ENCODE data around the gene RPA3.

DNA sequence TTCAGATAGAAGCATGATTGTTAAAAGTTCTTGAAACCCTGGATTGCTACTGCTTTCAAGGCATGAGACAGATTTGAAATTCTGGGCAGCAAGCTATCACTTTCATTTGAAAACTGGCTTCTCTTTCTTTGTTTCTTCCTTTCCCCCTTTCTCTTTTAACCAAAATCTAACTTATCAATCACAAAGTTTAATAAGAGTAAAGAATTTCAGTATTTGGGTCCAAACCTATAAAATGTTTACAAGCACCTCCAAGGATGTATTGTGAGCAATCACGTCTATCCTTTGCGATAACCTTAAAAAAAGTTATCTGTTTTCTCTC, 21.6 kb upstream of the RPA3 start:
- TF ChIP-seq EZH2 (IDR thresholded peaks at IDR 0.05; ENCODE audit: borderline replicate concordance, low read depth, low read length, severe bottlenecking), result no peak
- TF ChIP-seq, protein P1, sequence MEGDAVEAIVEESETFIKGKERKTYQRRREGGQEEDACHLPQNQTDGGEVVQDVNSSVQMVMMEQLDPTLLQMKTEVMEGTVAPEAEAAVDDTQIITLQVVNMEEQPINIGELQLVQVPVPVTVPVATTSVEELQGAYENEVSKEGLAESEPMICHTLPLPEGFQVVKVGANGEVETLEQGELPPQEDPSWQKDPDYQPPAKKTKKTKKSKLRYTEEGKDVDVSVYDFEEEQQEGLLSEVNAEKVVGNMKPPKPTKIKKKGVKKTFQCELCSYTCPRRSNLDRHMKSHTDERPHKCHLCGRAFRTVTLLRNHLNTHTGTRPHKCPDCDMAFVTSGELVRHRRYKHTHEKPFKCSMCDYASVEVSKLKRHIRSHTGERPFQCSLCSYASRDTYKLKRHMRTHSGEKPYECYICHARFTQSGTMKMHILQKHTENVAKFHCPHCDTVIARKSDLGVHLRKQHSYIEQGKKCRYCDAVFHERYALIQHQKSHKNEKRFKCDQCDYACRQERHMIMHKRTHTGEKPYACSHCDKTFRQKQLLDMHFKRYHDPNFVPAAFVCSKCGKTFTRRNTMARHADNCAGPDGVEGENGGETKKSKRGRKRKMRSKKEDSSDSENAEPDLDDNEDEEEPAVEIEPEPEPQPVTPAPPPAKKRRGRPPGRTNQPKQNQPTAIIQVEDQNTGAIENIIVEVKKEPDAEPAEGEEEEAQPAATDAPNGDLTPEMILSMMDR (IDR thresholded peaks at IDR 0.05; ENCODE audit: extremely low read depth in 1 of 2, insufficient read depth in 1 of 2, low read depth in 1 of 2, low read length in 2 of 2), result no peak
